ENCODE measurements around the gene SCAF1.

- TF ChIP-seq ATF1 (CRISPR knock-in tag; IDR thresholded peaks at IDR 0.05) (no peak), USF2 (IDR thresholded peaks at IDR 0.05; ENCODE audit: low read depth, low read length) (no peak), USF2 (CRISPR knock-in tag; IDR thresholded peaks at IDR 0.05; ENCODE audit: borderline replicate concordance) (no peak), ZBTB26 (CRISPR knock-in tag; IDR thresholded peaks at IDR 0.05; ENCODE audit: borderline replicate concordance) (no peak), CTCF (CRISPR knock-in tag; IDR thresholded peaks at IDR 0.05) (no peak), BCL6 (CRISPR knock-in tag; IDR thresholded peaks at IDR 0.05) (no peak), ZNF281 (CRISPR knock-in tag; IDR thresholded peaks at IDR 0.05; ENCODE audit: borderline replicate concordance) (no peak), BRF2 (CRISPR knock-in tag; IDR thresholded peaks at IDR 0.05) (no peak), RAD21 (CRISPR knock-in tag; IDR thresholded peaks at IDR 0.05) (no peak), ZNF616 (CRISPR knock-in tag; IDR thresholded peaks at IDR 0.05; ENCODE audit: low read depth) (no peak), ESRRA (CRISPR knock-in tag; IDR thresholded peaks at IDR 0.05; ENCODE audit: low read depth) (no peak), RARA (CRISPR knock-in tag; IDR thresholded peaks at IDR 0.05) (no peak), POLR2AphosphoS5 (IDR thresholded peaks at IDR 0.05; ENCODE audit: low read depth, low read length) (no peak)
Measured at GRCh38 chr19:49645995-49646394, 4.0 kb downstream of the SCAF1 start.

Measured in HepG2 (cell line).